Heart left ventricle (tissue), 13 donors: ENCODE measurements around the gene AASDH.

ENCODE experiments used
- POLR2A ChIP-seq, 2 donors: fragments of 450-650 bp; IDR thresholded peaks; one replicate each; pipeline ENCODE4 v1.6.1; 2017; ENCODE audit warnings: antibody characterized with exemption in 2 of 2, mild to moderate bottlenecking in 2 of 2, moderate library complexity in 2 of 2
- TF ChIP-seq, protein P1 (sequence below), 12 donors: fragments of 200-600 bp; sonication (generic) in 4 of 12; IDR thresholded peaks; one replicate each; pipeline versions ENCODE4 v1.5.0 to v1.8.0; 2018 to 2022; ENCODE audit warnings: antibody characterized with exemption in 12 of 12, mild to moderate bottlenecking in 5 of 12
- donor health status: ischemic (EF 13 %, LVEDD 7.1; RV severe dilation, severe dysfunction).
- donor health status: DM: no; HTN: yes; CAD: no.
- donor health status: DM: no; HTN: no; CAD: no.
- donor health status: ischemic (EF 25% LVEDD 6.9; RV normal size, moderate dysfunction).
- donor health status: ischemic (EF 25% LVEDD 5.7; RV mildly dilated, moderate dysfunction).
- donor health status: ischemic (EF 35%, LVEDD 5.7; RV mildly dilated, moderate dysfunction).
- donor health status: nonischemic (EF 11% LVEDD 7.7; RV severe dilation, severe dysfunction).
- donor health status: DM: yes; HTN: yes; CAD: no.
- donor health status: PGD.
- donor health status: ischemic (EF 29% LVEDD 5.4; RV normal size, mild dysfunction).
- donor health status: nonischemic (EF 23%, LVEDD 6.1; RV moderate dilation, normal function).

DNA sequence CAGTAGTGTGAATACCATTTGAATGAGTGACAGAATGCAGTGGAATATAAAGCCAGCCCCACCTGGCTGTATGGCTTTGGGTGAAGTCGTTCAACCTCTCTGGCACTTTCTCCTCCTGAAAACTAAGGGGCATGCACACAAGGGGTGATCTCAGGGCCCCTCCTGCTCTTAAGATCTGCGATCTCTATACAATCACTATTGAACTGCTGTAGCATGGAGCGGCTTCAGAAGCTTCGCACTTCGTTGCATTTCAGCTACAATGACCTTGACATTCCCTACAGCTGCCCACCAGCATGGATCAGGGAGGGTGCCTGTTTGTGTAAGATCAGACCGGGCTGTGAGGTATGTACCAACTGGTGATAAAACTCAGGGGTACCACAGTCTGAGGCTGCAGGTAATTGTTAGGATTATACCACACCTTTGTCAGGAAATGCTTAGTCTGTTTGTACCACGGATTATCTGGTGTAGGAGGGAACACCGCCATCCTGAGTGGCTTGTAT lies 85.2 kb downstream of the AASDH start:
- TF ChIP-seq, protein P1, sequence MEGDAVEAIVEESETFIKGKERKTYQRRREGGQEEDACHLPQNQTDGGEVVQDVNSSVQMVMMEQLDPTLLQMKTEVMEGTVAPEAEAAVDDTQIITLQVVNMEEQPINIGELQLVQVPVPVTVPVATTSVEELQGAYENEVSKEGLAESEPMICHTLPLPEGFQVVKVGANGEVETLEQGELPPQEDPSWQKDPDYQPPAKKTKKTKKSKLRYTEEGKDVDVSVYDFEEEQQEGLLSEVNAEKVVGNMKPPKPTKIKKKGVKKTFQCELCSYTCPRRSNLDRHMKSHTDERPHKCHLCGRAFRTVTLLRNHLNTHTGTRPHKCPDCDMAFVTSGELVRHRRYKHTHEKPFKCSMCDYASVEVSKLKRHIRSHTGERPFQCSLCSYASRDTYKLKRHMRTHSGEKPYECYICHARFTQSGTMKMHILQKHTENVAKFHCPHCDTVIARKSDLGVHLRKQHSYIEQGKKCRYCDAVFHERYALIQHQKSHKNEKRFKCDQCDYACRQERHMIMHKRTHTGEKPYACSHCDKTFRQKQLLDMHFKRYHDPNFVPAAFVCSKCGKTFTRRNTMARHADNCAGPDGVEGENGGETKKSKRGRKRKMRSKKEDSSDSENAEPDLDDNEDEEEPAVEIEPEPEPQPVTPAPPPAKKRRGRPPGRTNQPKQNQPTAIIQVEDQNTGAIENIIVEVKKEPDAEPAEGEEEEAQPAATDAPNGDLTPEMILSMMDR (IDR thresholded peaks at IDR 0.05) = no peak
- no peak for TF ChIP-seq POLR2A (IDR thresholded peaks at IDR 0.05)
